Esophagus squamous epithelium (tissue), 5 donors: Measurements from ENCODE around the gene CCAR1. TPM values are rescaled to one million over a fixed set of nuclear protein-coding genes. Genes with fewer than 3 reads are reported as not detected.

Experiments
- DNase-seq: peaks from one replicate; lab custom pipeline; 2025; lab: John Stamatoyannopoulos, UW
- H3K27ac ChIP-seq, 4 donors: fragments of 200-600 bp; sonication (generic); one replicate each; pipeline ENCODE4 v1.5.1; 2016 to 2019; ENCODE audit warnings: mild to moderate bottlenecking in 1 of 4
- H3K27me3 ChIP-seq, 4 donors: fragments of 200-600 bp; sonication (generic); 1 replicate in 3 of 4; 2 replicates in 1 of 4; pipeline versions ENCODE4 v1.5.1 to v1.6.0; 2017 to 2021; ENCODE audit warnings: antibody characterized with exemption in 1 of 4
- H3K36me3 ChIP-seq, 3 donors: fragments of 200-600 bp; sonication (generic); one replicate each; pipeline ENCODE4 v1.5.1; 2016 to 2019
- H3K4me1 ChIP-seq, 3 donors: fragments of 200-600 bp; sonication (generic); one replicate each; pipeline ENCODE4 v1.5.1; 2017 to 2019
- H3K4me3 ChIP-seq, 4 donors: fragments of 200-600 bp; sonication (generic); 1 replicate in 3 of 4; 2 replicates in 1 of 4; pipeline ENCODE4 v1.5.1; 2016 to 2019; ENCODE audit warnings: mild to moderate bottlenecking in 2 of 4, moderate library complexity in 1 of 4
- H3K9me3 ChIP-seq, 3 donors: fragments of 200-600 bp; sonication (generic); one replicate each; pipeline ENCODE4 v1.5.1; 2016 to 2019
- POLR2A ChIP-seq, 4 donors: fragments of 450-650 bp; IDR thresholded peaks; one replicate each; pipeline ENCODE4 v1.6.1; 2017; ENCODE audit warnings: antibody characterized with exemption in 4 of 4, mild to moderate bottlenecking in 4 of 4, moderate library complexity in 3 of 4
- WGBS, 2 donors: methylation state at CpG; one replicate each; pipeline ENCODE4 v1.1.5; 2018; 5-methylcytosine and 5-hydroxymethylcytosine counted together
- intact Hi-C: fragments of 100-400 bp; cut with DNase I; formaldehyde crosslinking; loops from one replicate; pipeline ENCODE4 v1.15.0; 2022
- total RNA-seq, 4 donors: library from RNA; depleted of rRNA; stranded (reverse); fragments of >200 nt; gene quantifications; one replicate each; pipeline ENCODE4 v1.1.0, GENCODE V29; 2016
- TF ChIP-seq, protein P1 (sequence below), 6 experiments: fragments of 450-650 bp in 4 of 6; fragments of 200-600 bp in 2 of 6; sonication (generic) in 2 of 6; IDR thresholded peaks; one replicate each; pipeline ENCODE4 v1.5.1; 2016 to 2019; ENCODE audit warnings: antibody characterized with exemption in 6 of 6, mild to moderate bottlenecking in 4 of 6, moderate library complexity in 4 of 6
- donor health status: DM: yes; HTN: yes; CAD: no.

Gene CCAR1
- total RNA-seq, 4 donors from 2014 or later, result 30.4 to 60.1 (median 44.1) TPM

DNA sequence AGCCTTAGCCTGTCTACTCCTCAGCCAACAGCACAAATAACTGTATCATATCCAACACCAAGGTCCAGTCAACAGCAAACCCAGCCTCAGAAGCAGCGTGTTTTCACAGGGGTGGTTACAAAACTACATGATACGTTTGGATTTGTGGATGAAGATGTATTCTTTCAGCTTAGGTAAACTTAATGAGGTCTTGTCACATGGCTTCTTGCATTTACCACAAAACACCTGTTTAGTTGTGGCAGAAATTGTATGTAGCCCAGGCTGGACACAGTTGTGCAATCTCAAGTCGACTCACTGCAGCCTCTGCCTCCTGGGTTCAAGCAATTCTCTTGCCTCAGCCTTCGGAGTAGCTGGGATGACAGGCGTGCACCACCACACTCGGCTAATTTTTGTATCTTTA lies 21.4 kb downstream of the CCAR1 start:
- TF ChIP-seq, protein P1, sequence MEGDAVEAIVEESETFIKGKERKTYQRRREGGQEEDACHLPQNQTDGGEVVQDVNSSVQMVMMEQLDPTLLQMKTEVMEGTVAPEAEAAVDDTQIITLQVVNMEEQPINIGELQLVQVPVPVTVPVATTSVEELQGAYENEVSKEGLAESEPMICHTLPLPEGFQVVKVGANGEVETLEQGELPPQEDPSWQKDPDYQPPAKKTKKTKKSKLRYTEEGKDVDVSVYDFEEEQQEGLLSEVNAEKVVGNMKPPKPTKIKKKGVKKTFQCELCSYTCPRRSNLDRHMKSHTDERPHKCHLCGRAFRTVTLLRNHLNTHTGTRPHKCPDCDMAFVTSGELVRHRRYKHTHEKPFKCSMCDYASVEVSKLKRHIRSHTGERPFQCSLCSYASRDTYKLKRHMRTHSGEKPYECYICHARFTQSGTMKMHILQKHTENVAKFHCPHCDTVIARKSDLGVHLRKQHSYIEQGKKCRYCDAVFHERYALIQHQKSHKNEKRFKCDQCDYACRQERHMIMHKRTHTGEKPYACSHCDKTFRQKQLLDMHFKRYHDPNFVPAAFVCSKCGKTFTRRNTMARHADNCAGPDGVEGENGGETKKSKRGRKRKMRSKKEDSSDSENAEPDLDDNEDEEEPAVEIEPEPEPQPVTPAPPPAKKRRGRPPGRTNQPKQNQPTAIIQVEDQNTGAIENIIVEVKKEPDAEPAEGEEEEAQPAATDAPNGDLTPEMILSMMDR (IDR thresholded peaks at IDR 0.05), result no peak
- TF ChIP-seq POLR2A (IDR thresholded peaks at IDR 0.05), result no peak
- intact Hi-C loops, result no loop called here
- WGBS, 2 donors, result 75 to 82% methylated on average over 6 of the region's 6 CpGs
- Histone ChIP-seq H3K27ac (no peak overlapping the region), H3K36me3 (peaks cover 0 to 100% (median 41%) of the 10 kb centered on the region in 3 donors), H3K4me1 (no peaks in the 10 kb centered on the region), H3K9me3 (no peaks in the 10 kb centered on the region), H3K27me3 (no peaks in the 10 kb centered on the region), H3K4me3 (no peak overlapping the region)
- DNase-seq, result no peak

DNA sequence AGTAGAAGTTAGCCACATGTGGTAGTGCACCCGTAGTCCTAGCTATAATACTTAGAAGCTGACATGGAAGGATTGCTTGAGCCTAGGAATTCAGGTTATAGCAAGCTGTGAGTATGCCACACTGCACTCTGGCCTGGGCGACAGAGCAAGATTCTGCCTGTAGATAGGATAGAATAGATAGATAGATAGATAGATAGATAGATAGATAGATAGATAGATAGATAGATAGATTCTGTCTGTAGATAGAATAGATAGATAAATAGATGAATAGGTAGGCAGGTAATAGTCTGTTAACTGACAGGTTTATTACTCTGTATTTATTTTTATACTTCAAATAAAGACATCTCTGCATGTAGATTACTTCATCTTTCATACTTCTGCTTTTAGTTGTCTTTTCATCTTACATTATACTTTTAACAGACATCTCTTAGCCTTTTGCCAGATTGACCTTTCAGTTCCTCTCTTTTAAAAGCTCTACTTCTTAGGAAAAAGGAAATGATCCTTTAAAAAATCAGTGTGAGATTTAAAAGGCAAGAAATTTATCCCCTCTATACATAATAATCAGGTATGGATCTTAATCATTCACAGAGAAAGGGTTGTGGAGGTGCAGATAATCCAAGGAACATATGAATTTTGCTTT lies 31.8 kb downstream of the CCAR1 start:
- no peaks in the 10 kb centered on the region for H3K27me3 ChIP-seq
- intact Hi-C loops, result no loop called here
- no peaks in the 10 kb centered on the region for H3K9me3 ChIP-seq
- no peak for TF ChIP-seq POLR2A (IDR thresholded peaks at IDR 0.05)
- TF ChIP-seq, protein P1 (IDR thresholded peaks at IDR 0.05), result no peak
- no peak for DNase-seq
- H3K36me3 ChIP-seq, result peaks cover 22 to 100% (median 71%) of the 10 kb centered on the region in 3 donors
- H3K4me1 ChIP-seq, result no peaks in the 10 kb centered on the region
- H3K27ac ChIP-seq, result no peak overlapping the region
- H3K4me3 ChIP-seq, result no peak overlapping the region
- 85 to 96% methylated on average over 2 of the region's 2 CpGs for WGBS, 2 donors

DNA sequence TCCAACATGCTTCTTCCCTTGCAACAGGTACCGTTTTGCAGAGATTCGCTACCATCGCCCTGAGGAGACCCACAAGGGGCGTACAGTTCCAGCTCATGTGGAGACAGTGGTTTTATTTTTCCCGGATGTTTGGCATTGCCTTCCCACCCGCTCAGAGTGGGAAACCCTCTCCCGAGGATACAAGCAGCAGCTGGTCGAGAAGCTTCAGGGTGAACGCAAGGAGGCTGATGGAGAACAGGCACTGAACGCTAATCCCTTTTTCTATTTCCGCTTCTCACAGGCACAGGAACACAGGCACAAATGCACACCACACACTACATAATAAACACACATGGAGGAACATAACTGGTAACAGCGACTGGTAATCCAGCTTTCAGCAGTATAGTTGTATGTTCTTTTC lies 35.2 kb downstream of the CCAR1 start:
- TF ChIP-seq, protein P1 (IDR thresholded peaks at IDR 0.05), result no peak
- no peak for TF ChIP-seq POLR2A (IDR thresholded peaks at IDR 0.05)
- intact Hi-C loops, result no loop called here
- no peak overlapping the region for H3K27ac ChIP-seq
- H3K9me3 ChIP-seq, result no peaks in the 10 kb centered on the region
- H3K36me3 ChIP-seq, result peaks cover 23 to 100% (median 60%) of the 10 kb centered on the region in 3 donors
- no peaks in the 10 kb centered on the region for H3K27me3 ChIP-seq
- H3K4me3 ChIP-seq, result no peak overlapping the region
- H3K4me1 ChIP-seq, result no peaks in the 10 kb centered on the region
- no peak for DNase-seq
- WGBS, 2 donors, result 87 to 96% methylated on average over 10 to 12 of the region's 12 CpGs

DNA sequence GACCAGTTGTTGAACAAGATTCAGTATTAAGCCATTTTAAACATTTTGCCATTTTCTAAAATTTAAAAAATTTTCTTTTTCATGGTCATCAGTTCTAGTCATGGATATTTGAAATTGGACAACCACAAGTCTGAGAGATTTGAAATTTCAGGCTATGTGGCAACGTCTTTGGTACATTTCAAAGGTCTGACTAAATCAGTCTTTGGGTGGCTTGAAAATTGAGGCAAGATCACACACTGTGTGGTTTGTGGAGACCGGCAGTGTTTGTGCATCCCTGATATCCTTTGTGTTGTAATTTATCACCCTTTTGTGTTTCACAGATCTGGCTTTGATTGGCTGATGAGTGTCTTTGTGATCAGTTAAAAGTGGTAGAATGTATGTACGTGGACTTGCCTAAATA lies 35.7 kb downstream of the CCAR1 start:
- WGBS, 2 donors, result 81 to 90% methylated on average over 3 of the region's 3 CpGs
- TF ChIP-seq, protein P1 (IDR thresholded peaks at IDR 0.05), result no peak
- TF ChIP-seq POLR2A (IDR thresholded peaks at IDR 0.05), result no peak
- Histone ChIP-seq H3K36me3 (peaks cover 20 to 100% (median 61%) of the 10 kb centered on the region in 3 donors), H3K4me3 (no peak overlapping the region), H3K27me3 (no peaks in the 10 kb centered on the region), H3K4me1 (no peaks in the 10 kb centered on the region), H3K9me3 (no peaks in the 10 kb centered on the region), H3K27ac (no peak overlapping the region)
- DNase-seq, result no peak
- intact Hi-C loops, result no loop called here

DNA sequence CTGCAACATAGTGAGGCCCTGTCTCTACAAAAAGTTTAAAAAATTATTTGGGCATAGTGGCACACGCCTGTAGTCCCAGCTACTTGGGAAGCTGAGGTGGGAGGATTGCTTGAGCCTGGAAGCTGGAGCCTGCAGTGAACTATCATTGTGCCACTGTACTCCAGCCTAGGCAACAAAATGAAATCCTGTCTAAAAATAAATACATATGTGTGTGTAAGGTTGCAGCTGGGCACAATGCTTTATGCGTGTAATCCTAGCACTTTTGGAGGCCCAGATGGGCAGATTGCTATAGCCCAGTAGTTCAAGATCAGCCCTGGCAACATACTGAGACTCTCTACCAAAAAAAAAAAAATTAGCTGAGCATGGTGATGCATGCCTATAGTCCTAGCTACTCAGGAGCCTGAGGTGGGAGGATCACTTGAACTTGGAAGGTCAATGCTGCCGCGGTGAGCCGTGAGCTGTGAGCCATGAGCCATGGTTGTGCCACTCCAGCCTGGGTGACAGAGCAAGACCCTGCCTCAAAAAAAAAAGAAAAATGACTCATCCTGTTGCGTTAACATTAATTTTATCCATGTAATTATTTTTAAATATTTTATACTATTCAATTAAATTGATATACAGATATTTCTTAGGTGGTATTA lies 38.3 kb downstream of the CCAR1 start:
- Histone ChIP-seq H3K36me3 (peaks cover 12 to 99% (median 55%) of the 10 kb centered on the region in 3 donors), H3K4me1 (no peaks in the 10 kb centered on the region), H3K9me3 (no peaks in the 10 kb centered on the region), H3K4me3 (no peak overlapping the region), H3K27me3 (no peaks in the 10 kb centered on the region), H3K27ac (no peak overlapping the region)
- intact Hi-C loops, result no loop called here
- WGBS, 2 donors, result 93 to 97% methylated on average over 5 to 6 of the region's 6 CpGs
- TF ChIP-seq POLR2A (IDR thresholded peaks at IDR 0.05), result no peak
- TF ChIP-seq, protein P1 (IDR thresholded peaks at IDR 0.05), result no peak
- no peak for DNase-seq
